Stimulated activated naive B cell treated with anti-CD40 and anti-IgM and Interleukin-4, amounts not matched to agents 10 μg/mL and 1 μg/mL and 100 μg/mL, for 72 hours (primary cell): ENCODE results near the gene DENND2A.
"Not testable (repeated sequence)": the region's sequence is repeated elsewhere in the genome, so short reads cannot be mapped to it uniquely, and the experiment has no call there.

Experiments used
- ATAC-seq, 2 donors: fragments of 150-1000 bp; cut with Tn5 transposase; replicated peaks; 2 replicates each; pipeline ENCODE4 v1.10.0; 2021; ENCODE audit warnings: moderate library complexity in 1 of 2
- DNase-seq: peaks from one replicate; pipeline ENCODE4 v3.0.0; 2021
- H3K27ac Mint-ChIP-seq: one replicate; pipeline ENCODE4 v1.8.0; 2022; ENCODE audit warnings: mild to moderate bottlenecking, mixed read lengths
- H3K27me3 Mint-ChIP-seq, 2 donors: one replicate each; pipeline ENCODE4 v1.8.0; 2022; ENCODE audit warnings: mixed read lengths in 2 of 2
- H3K36me3 Mint-ChIP-seq, 2 donors: one replicate each; pipeline ENCODE4 v1.8.0; 2022; ENCODE audit warnings: mixed read lengths in 2 of 2, mild to moderate bottlenecking in 1 of 2
- H3K4me1 Mint-ChIP-seq, 2 donors: one replicate each; pipeline ENCODE4 v1.8.0; 2022; ENCODE audit warnings: mixed read lengths in 2 of 2, mild to moderate bottlenecking in 1 of 2
- H3K4me3 Mint-ChIP-seq, 2 donors: one replicate each; pipeline ENCODE4 v1.8.0; 2022; ENCODE audit warnings: mild to moderate bottlenecking in 2 of 2, mixed read lengths in 2 of 2, moderate library complexity in 1 of 2
- H3K9me3 Mint-ChIP-seq, 2 donors: one replicate each; pipeline ENCODE4 v1.8.0; 2022; ENCODE audit warnings: mixed read lengths in 2 of 2, mild to moderate bottlenecking in 1 of 2

The DENND2A gene

GRCh38 chr7:140507556-140507955 lies 133.1 kb downstream of the DENND2A start:
- not testable (repeated sequence) for H3K4me1 Mint-ChIP-seq, ATAC-seq, H3K36me3 Mint-ChIP-seq, H3K27me3 Mint-ChIP-seq, H3K9me3 Mint-ChIP-seq, H3K27ac Mint-ChIP-seq, DNase-seq, H3K4me3 Mint-ChIP-seq

DNA sequence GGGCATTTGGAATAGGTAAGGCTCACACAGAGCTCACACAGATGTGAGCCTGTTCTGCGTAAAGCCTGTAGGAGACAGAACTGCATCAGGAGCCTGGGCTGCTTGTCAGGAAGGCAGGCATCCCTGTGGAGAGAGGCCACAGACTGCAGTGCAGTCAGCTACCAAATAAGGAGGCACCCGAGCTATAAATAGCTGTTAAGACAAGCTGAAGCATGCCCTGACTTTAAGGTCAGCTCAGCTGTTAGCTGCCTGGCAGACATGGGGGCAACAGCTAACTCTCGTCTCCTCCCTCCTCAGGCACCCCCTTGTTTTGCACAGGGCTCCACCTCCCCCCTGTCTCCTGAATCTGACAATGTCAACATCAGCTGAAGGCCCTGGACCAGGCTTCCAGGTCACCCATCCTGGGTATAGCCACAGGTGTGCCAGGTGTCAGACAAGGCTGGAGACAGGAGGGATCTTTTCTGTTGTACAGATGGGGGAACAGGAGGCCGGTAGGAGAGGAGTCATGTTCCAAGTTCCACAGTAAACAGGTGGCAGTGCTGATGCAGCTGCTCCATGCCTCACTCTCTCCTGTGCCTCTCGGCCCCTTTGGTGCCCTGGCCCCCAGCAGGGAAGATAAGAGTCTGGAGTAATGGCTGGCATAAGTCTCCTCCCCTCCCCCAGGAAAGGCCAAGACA lies 133.7 kb downstream of the DENND2A start:
- Mint-ChIP-seq H3K27me3 (no peaks in the 10 kb centered on the region), H3K4me1 (no peaks in the 10 kb centered on the region), H3K9me3 (no peaks in the 10 kb centered on the region), H3K27ac (no peak overlapping the region), H3K36me3 (no peaks in the 10 kb centered on the region), H3K4me3 (no peak overlapping the region)
- DNase-seq, result no peak
- ATAC-seq, result no peak

- ATAC-seq, result no peak
- Mint-ChIP-seq H3K27ac (no peak overlapping the region), H3K36me3 (no peaks in the 10 kb centered on the region), H3K4me1 (no peaks in the 10 kb centered on the region), H3K27me3 (no peaks in the 10 kb centered on the region), H3K4me3 (no peak overlapping the region), H3K9me3 (no peaks in the 10 kb centered on the region)
- DNase-seq, result no peak
These were observed 138.6 kb downstream of the DENND2A start for GRCh38 chr7:140501966-140502365.

DNA sequence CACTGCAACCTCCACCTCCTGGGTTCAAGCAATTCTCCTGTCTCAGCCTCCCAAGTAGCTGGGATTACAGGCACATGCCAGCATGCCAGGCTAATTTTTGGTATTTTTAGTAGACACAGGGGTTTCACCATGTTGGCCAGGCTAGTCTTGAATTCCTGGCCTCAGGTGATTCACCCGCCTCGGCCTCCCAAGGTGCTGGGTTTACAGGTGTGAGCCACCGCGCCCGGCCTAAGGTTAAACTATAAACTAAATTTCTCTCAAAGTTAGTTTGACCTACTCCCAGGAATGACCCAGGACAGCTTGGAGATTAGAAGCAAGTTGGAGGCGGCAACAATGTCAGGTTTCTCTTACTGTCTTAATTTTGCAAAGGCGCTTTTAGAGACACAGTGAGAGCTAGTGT lies 142.8 kb downstream of the DENND2A start:
- H3K27ac Mint-ChIP-seq, H3K4me1 Mint-ChIP-seq, ATAC-seq, H3K27me3 Mint-ChIP-seq, H3K36me3 Mint-ChIP-seq, DNase-seq, H3K9me3 Mint-ChIP-seq, H3K4me3 Mint-ChIP-seq: not testable (repeated sequence)

- Mint-ChIP-seq H3K4me3 (no peak overlapping the region), H3K27ac (no peak overlapping the region), H3K9me3 (no peaks in the 10 kb centered on the region), H3K36me3 (no peaks in the 10 kb centered on the region), H3K27me3 (no peaks in the 10 kb centered on the region), H3K4me1 (no peaks in the 10 kb centered on the region)
- DNase-seq, result no peak
- no peak for ATAC-seq
These were observed 143.3 kb downstream of the DENND2A start for GRCh38 chr7:140497241-140497769.

DNA sequence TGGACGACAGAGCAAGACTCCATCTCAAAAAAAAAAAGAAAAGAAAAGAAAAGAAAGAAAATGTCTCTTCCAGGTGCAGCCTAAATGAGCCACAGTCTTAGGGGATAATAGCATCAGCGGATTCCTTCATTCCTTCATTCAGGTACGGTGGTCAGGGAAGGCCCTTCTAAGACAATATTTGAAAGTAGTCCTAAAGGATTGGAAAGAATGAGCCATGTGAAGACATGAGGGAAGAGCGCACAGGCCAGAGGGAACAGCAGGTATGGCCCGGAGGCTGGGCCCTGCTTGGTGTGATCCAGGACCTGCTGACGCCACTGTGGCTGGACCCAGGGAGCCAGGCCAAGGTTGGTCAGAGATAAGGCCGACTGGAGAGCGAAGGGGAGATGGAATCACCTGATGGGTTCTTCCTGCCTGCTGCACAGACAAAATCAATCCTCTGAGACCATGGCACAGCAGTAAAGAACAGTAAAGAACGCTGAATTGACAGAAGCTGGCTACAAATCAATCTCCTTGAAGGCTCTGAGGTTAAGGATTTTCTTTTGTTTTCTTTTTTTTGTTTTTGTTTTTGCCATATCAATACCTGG lies 145.0 kb downstream of the DENND2A start:
- Mint-ChIP-seq H3K9me3 (no peaks in the 10 kb centered on the region), H3K27ac (no peak overlapping the region), H3K4me3 (no peak overlapping the region), H3K4me1 (no peaks in the 10 kb centered on the region), H3K27me3 (no peaks in the 10 kb centered on the region), H3K36me3 (no peaks in the 10 kb centered on the region)
- ATAC-seq (no peak), DNase-seq (no peak)

GRCh38 chr7:140494867-140495266 lies 145.7 kb downstream of the DENND2A start:
- no peak for DNase-seq
- H3K27me3 Mint-ChIP-seq, result no peaks in the 10 kb centered on the region
- no peaks in the 10 kb centered on the region for H3K9me3 Mint-ChIP-seq
- H3K4me1 Mint-ChIP-seq, result no peaks in the 10 kb centered on the region
- H3K4me3 Mint-ChIP-seq, result no peak overlapping the region
- no peaks in the 10 kb centered on the region for H3K36me3 Mint-ChIP-seq
- H3K27ac Mint-ChIP-seq, result no peak overlapping the region
- no peak for ATAC-seq

- Mint-ChIP-seq H3K36me3 (no peaks in the 10 kb centered on the region), H3K9me3 (no peaks in the 10 kb centered on the region), H3K27ac (no peak overlapping the region), H3K4me1 (no peaks in the 10 kb centered on the region), H3K4me3 (no peak overlapping the region), H3K27me3 (peaks cover 0 to 6% of the 10 kb centered on the region in 2 donors)
- DNase-seq (no peak), ATAC-seq (no peak)
These were observed 151.6 kb downstream of the DENND2A start for GRCh38 chr7:140489026-140489359.

DNA sequence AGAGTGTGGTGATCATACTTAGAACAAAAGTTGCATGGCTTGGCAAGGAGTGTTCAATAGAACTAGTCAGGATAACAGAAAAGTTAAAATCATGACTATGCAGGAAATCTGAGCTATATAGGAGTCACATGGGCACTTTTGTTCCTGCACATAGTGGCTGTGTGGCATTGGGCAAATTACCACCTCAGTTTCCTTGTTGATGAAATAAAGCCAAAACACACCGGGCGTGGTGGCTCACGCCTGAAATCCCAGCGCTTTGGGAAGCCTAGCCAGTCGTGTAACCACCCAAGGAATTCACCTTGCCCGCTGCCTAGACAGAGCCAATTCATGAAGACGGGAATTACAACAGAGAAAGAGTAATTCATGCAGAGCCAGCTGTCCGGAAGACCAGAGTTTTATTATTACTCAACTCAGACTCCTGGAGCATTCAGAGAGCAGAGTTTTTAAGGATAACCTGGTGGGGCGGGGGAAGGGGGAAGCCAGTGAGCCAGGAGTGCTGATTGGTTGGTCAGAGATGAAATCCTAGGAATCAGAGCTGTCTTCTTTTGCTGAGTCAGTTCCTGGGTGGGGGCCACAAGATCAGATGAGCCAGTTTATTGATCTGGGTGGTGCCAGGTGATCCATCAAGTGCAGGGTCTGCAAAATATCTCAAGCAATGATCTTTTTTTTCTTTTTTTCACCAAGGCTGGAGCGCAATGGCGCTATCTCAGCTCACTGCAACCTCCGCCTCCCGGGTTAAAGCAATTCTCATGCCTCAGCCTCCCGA lies 154.9 kb downstream of the DENND2A start:
- peaks cover 0 to 6% of the 10 kb centered on the region in 2 donors for H3K27me3 Mint-ChIP-seq
- H3K4me1 Mint-ChIP-seq, result no peaks in the 10 kb centered on the region
- ATAC-seq, result no peak
- no peaks in the 10 kb centered on the region for H3K9me3 Mint-ChIP-seq
- H3K36me3 Mint-ChIP-seq, result no peaks in the 10 kb centered on the region
- no peak for DNase-seq
- H3K27ac Mint-ChIP-seq, result no peak overlapping the region
- H3K4me3 Mint-ChIP-seq, result no peak overlapping the region

GRCh38 chr7:140484951-140485499 lies 155.6 kb downstream of the DENND2A start:
- Mint-ChIP-seq H3K27me3 (peaks cover 0 to 6% of the 10 kb centered on the region in 2 donors), H3K36me3 (no peaks in the 10 kb centered on the region), H3K27ac (no peak overlapping the region), H3K9me3 (no peaks in the 10 kb centered on the region), H3K4me1 (no peaks in the 10 kb centered on the region), H3K4me3 (no peak overlapping the region)
- DNase-seq, result no peak
- ATAC-seq, result no peak

- DNase-seq, result no peak
- Mint-ChIP-seq H3K36me3 (no peaks in the 10 kb centered on the region), H3K27ac (no peak overlapping the region), H3K27me3 (peaks cover 0 to 6% of the 10 kb centered on the region in 2 donors), H3K9me3 (no peaks in the 10 kb centered on the region), H3K4me3 (no peak overlapping the region), H3K4me1 (no peaks in the 10 kb centered on the region)
- ATAC-seq, result no peak
These were observed 156.1 kb downstream of the DENND2A start for GRCh38 chr7:140484479-140484878.

- Mint-ChIP-seq H3K4me3 (peak overlapping the region; percentile 90 to 97), H3K36me3 (peaks cover 0 to 9% of the 10 kb centered on the region in 2 donors), H3K27me3 (no peaks in the 10 kb centered on the region), H3K27ac (no peak overlapping the region), H3K4me1 (peaks cover 8 to 22% of the 10 kb centered on the region in 2 donors), H3K9me3 (no peaks in the 10 kb centered on the region)
- DNase-seq (no peak), ATAC-seq (peak; percentile 3 to 5)
These were observed 160.9 kb downstream of the DENND2A start for GRCh38 chr7:140479739-140480084.

DNA sequence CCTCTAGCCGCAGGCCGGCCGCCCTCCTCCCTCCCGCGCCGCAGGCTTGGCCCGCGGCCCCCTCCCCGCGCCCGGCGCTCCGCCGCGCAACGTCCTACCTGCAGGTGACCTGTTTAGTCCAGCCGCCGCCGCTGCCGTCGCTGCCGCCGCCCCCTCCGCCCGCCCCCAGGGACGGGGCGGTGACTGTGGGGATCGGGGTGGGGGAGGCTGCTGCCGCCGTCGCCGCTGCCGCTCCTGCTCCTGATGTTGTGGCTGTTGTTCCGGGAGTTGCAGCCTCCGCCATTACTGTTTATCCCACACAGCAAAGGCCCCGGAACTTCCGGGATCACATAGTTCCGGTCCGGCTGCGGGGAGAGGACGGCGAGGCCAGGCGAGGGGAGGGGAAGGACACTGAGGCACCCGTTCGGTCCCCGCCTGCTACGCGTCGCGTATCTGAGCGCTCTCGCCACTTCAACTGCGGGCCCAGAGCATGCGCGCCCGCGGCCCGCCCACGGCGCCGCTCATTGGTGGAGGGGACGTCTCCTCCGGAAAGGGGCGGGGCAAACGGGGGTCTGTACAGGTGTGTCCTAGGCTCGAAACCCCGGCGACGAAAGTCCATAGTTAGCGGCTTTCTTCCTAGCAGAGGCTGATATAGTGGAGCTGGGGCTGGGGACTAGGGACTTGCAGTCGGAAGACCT lies 161.4 kb downstream of the DENND2A start, which contains the start of gene MKRN1:
MKRN1 (minus strand) TSS at position 444 of the 677 bp plus-strand sequence; CDS start at position 283, 161 bp downstream.
- peak; percentile 92 to 95 for ATAC-seq
- Mint-ChIP-seq H3K9me3 (no peaks in the 10 kb centered on the region), H3K27ac (peak within 1 kb of the TSS; percentile 98), H3K36me3 (peaks cover 0 to 9% of the 10 kb centered on the region in 2 donors), H3K4me3 (peak within 1 kb of the TSS; percentile 90 to 97), H3K27me3 (no peaks in the 10 kb centered on the region), H3K4me1 (peaks cover 8 to 22% of the 10 kb centered on the region in 2 donors)
- peak; percentile 93 for DNase-seq
